ENCODE measurements around the gene GOLT1B.

GOLT1B gene

DNA sequence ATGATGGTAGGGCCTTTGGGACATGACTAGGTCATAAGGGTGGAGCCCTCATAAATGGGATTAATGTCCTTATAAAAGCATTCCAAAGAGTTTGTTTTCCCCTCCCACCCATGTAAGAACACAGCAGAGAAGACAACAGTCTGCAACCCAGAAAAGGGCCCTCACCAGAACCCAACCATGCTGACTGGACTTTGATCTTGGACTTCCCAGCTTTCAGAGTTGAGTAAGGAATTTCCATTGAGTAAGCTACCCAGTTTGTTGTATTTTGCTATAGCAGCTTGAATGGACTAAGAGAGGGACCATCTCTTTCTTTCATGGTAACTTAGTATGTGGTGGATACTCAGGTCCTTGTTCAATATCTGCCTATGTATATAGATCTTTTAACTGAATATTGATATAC lies 21.6 kb downstream of the GOLT1B start:
- DNase-seq (ENCODE audit: low read depth in 2 of 2): no peak

DNA sequence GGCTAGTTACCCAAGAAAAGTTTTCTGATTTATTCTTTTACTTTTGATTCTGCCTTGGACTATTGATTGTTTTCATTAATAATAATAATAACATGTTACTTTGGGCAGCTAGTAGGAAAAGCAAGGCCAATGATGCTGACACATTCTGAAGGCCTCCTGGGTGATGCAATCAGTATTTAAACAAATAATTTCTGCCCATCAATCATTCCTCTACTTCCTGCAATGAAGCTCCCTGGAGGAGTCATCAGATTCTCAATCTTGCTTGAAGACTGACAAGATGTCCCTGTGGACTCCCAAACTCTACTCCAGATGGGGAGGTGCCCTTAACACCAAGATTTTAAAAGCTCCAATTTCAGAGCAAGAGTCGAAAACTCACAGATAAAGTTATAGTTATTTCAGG lies 24.5 kb downstream of the GOLT1B start, which contains the start of gene SPX:
TSS of gene SPX (plus strand) at position 244 of the 400 bp plus-strand sequence. CDS start 177 bp downstream, outside the sequence.
- DNase-seq (ENCODE audit: low read depth in 2 of 2): peak in 1 of 2 experiments; percentile 17

GRCh38 chr12:21526721-21527345 lies 25.2 kb downstream of the GOLT1B start:
- DNase-seq (ENCODE audit: low read depth in 2 of 2): no peak

- no peak for DNase-seq (ENCODE audit: low read depth in 2 of 2)
These were observed 26.0 kb downstream of the GOLT1B start for GRCh38 chr12:21527451-21528180.

DNA sequence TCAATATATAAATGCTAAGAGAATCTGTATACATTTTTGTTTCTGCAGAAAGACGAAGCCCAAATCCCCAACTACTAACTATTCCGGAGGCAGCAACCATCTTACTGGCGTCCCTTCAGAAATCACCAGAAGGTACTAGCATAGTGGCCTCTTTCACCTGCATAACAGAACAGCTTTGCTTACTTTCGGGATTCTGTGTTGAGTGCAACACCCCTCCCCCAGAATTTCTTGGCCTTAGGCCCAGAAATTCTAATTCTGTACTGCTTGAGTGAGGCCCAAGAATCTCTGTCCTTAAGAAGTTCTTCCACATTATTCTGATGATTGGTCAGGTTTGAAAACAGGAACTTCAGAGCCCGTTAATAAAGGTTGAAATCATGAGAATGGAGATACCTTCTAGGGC lies 27.4 kb downstream of the GOLT1B start:
- DNase-seq (ENCODE audit: low read depth in 2 of 2): no peak

DNA sequence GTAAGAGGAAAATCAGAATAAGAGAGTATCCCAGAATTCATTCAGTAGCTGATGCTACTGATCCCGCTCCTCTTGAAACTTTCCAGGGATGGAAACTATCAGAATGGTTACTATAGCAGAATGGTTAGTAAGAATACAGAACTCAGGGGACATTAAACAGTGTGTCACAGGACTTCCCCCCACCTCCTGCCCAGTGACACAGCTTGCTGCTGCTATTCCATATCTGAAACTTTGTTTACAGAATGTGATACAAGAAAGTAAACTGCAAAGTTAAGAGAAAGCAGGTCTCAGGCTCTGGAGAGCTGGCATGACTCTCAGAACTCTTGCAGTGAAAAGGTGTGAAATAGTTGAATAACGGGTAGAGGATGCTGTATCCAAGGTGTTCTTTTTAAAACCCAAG lies 27.9 kb downstream of the GOLT1B start:
- DNase-seq (ENCODE audit: low read depth in 2 of 2): no peak

- DNase-seq (ENCODE audit: low read depth in 2 of 2): no peak
These were observed 36.6 kb downstream of the GOLT1B start for GRCh38 chr12:21538061-21538653.

DNA sequence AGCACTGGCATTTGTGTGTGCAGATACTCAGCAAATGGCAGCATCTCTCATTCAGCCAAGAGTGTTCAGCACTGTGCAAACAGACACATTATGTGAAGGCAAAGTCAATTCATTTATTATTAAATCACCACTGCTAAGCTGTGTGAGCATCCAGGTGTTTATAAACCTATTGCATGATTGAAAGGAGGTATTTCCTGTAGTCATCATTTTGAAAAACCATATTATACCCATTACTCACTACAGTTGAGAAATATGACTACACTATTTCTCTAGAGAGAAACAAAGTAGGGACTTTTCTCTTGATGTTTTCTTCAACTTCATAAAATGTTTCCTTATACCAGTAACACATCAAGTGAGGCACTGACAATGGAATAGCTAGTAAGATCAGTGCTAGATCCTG lies 38.2 kb downstream of the GOLT1B start:
- no peak for DNase-seq (ENCODE audit: low read depth in 2 of 2)

GRCh38 chr12:21541773-21542172 lies 40.2 kb downstream of the GOLT1B start:
- DNase-seq (ENCODE audit: low read depth in 2 of 2): no peak

GRCh38 chr12:21542403-21542802 lies 40.8 kb downstream of the GOLT1B start:
- no peak for DNase-seq (ENCODE audit: low read depth in 2 of 2)

GRCh38 chr12:21543151-21543550 lies 41.6 kb downstream of the GOLT1B start:
- DNase-seq (ENCODE audit: low read depth in 2 of 2): no peak

GRCh38 chr12:21545557-21545956 lies 44.0 kb downstream of the GOLT1B start:
- no peak for DNase-seq (ENCODE audit: low read depth in 2 of 2)

DNA sequence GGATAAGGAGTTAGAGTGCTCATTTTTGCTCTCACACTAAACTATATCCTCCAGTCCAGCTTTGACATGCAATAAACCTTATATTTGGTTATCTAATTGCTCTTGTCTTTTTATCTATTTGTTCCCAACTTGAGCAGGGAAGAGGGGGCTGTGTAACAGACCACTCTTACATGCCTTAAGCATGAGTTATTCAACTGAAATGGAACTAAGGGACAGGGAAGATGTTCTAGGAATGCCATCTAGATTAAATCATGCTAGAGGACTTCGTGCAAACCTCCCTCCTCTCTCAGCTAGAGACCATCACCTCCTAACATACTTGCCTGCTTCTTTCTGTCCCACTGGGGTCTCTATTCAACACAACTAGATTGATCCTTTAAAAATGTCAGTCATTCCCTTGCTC lies 45.1 kb downstream of the GOLT1B start:
- DNase-seq (ENCODE audit: low read depth in 2 of 2): no peak

- no peak for DNase-seq (ENCODE audit: low read depth in 2 of 2)
These were observed 45.8 kb downstream of the GOLT1B start for GRCh38 chr12:21547437-21547836.

GRCh38 chr12:21551841-21552465 lies 50.4 kb downstream of the GOLT1B start:
- no peak for DNase-seq (ENCODE audit: low read depth in 2 of 2)

- DNase-seq (ENCODE audit: low read depth in 2 of 2): no peak
These were observed 51.2 kb downstream of the GOLT1B start for GRCh38 chr12:21552635-21553328.

- DNase-seq (ENCODE audit: low read depth in 2 of 2): no peak
These were observed 51.7 kb downstream of the GOLT1B start for GRCh38 chr12:21553329-21553675.

DNA sequence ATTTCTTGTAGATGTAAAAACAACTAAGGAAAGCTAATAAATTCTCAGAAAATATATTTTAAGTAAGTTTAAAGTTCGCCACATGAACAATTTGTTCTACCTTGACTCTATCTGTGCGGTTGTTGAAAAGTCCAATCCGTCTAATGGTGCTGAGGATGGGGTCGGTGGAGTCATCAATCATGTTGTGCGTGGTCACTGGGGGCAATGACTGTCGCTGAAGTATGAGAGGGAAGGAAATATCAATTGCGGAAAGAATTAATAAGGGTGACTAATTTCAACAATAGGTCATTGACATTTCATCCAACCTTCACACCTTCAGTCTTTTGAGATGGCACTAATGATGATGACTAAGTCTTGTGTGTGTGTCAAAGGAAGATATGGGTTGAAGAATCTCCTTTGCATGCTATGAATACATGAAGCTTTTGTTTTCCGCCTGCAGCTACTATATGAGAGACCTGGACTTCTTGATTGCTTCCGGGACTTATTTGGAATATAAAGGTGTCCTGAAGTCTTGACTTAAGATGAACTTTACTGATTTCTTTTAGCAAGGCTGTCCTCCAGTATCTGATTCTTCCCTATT lies 56.6 kb downstream of the GOLT1B start:
- no peak for DNase-seq (ENCODE audit: low read depth in 2 of 2)

DNA sequence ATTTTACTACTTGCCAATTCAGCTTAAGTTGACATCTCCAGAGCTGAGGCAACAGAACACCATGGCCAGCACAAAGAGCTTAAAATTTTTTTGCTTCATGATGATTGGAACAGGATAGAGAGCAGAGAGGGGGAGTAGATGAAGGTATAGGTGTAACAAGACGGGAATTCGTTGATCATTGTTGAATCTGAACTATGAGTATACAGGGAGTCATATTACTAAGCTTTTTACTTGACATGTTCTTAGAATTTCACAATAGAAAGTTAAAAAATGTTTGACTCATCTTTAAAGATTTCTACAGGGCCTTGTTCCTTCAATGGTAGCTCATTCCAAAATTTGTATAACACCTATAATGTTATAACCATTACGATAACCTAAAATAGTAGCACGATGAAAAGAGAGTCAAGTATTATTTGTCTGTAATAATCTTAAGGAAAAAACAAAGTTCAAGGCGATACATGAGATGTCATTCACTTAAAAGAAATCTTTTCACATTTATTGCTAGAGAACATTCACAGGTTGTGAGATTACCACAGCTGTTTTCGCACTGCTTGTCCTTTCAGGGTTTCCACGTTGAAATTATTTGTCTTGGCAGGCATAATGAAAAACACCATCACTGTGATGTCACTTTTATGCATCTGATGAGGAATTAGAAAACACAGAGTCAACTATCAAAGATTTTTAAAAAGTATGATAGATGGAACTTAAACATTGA lies 58.4 kb downstream of the GOLT1B start:
- peak in 1 of 2 experiments; percentile 4 for DNase-seq (ENCODE audit: low read depth in 2 of 2)

DNA sequence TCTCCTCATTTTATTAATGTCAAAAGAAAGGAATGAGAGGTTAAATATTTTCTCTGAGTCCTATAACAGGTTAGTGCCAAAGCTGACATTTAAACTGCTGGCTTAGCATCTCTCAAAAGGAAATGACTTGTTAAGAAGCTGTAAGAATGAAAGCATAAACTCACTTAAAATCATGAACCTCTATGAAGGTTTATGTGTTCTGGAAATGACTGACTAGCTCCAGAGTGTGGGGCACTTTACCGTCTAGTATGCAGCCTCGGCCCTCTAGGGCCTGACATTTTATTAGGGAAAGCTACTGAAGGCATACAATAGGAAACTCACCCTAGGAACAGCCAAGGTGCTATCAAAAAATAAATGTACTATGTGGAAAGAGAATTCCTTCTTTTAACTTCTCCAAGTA lies 59.6 kb downstream of the GOLT1B start:
- DNase-seq (ENCODE audit: low read depth in 2 of 2): no peak

GRCh38 chr12:21562859-21563258 lies 61.3 kb downstream of the GOLT1B start:
- no peak for DNase-seq (ENCODE audit: low read depth in 2 of 2)
